HCT116 (cell line): ENCODE data around the gene TRIOBP.

ENCODE experiments used
- EGR1 ChIP-seq: IDR thresholded peaks from 2 replicates; pipeline ENCODE4 v1.6.1; 2012; ENCODE audit warnings: low read depth
- EZH2 ChIP-seq: fragments of 200-600 bp; sonication (generic); IDR thresholded peaks from 2 replicates; pipeline ENCODE4 v1.6.1; 2017; ENCODE audit warnings: antibody characterized with exemption, mixed run types
- FOSL1 ChIP-seq: IDR thresholded peaks from 2 replicates; pipeline ENCODE4 v1.6.1; 2012; ENCODE audit warnings: low read depth
- JUND ChIP-seq: IDR thresholded peaks from 2 replicates; pipeline ENCODE4 v1.6.1; 2012
- POLR2A ChIP-seq: IDR thresholded peaks from 2 replicates; pipeline ENCODE4 v1.7.0; 2011; ENCODE audit warnings: borderline replicate concordance; ENCODE audit not compliant: insufficient read depth, insufficient read length; ENCODE audit errors: extremely low read depth
- POLR2AphosphoS5 ChIP-seq: IDR thresholded peaks from 2 replicates; pipeline ENCODE4 v1.6.1; 2011; ENCODE audit warnings: mild to moderate bottlenecking, low read depth, low read length, moderate library complexity
- YY1 ChIP-seq: IDR thresholded peaks from 2 replicates; pipeline ENCODE4 v1.6.1; 2011; ENCODE audit warnings: low read length, low read depth, moderate library complexity, mild to moderate bottlenecking; ENCODE audit not compliant: insufficient replicate concordance; ENCODE audit errors: extremely low read depth
- ZFX ChIP-seq: fragments of 450-650 bp; IDR thresholded peaks from 2 replicates; pipeline ENCODE4 v1.6.1; 2017
- ZNF274 ChIP-seq: fragments of 200-500 bp; sonication (Bioruptor generic); IDR thresholded peaks from 2 replicates; pipeline ENCODE4 v1.6.1; 2014; ENCODE audit warnings: mild to moderate bottlenecking, low read depth, low read length, inconsistent platforms
- TF ChIP-seq, protein P1 (sequence below), 3 experiments: fragments of 200-600 bp in 1 of 3; sonication (generic) in 1 of 3; IDR thresholded peaks in 2 of 3; conservative IDR thresholded peaks in 1 of 3; 2 replicates each; pipeline ENCODE4 v1.5.1; 2012 to 2017; ENCODE audit warnings: low read depth in 2 of 3, low read length in 2 of 3, antibody characterized with exemption in 1 of 3, borderline replicate concordance in 1 of 3, control low read depth in 1 of 3, mild to moderate bottlenecking in 1 of 3, mixed read lengths in 1 of 3, mixed run types in 1 of 3, moderate library complexity in 1 of 3; ENCODE audit not compliant: insufficient read depth in 1 of 3
- TF ChIP-seq, protein P2 (sequence below): IDR thresholded peaks from 2 replicates; pipeline ENCODE4 v1.6.1; 2012

DNA sequence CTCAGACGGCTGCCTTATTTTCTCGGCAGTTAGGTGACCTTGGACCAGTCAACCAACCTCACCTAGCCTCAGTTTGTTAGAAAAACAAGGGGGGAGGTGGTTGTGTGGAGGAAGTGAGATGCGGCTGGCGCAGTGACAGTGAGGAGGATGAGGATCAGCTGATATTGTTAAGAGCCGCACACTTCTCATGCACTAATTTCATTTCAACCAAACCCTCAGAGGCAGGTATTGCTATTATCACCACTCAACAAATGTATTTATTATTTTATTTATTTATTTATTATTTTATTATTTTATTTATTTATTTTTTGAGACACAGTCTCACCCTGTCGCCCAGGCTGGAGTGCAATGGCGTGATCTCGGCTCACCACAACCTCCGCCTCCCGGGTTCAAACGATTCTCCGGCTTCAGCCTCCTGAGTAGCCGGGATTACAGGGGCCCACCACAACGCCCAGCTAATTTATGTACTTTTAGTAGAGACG lies 19.3 kb upstream of the TRIOBP start:
- TF ChIP-seq, protein P1, sequence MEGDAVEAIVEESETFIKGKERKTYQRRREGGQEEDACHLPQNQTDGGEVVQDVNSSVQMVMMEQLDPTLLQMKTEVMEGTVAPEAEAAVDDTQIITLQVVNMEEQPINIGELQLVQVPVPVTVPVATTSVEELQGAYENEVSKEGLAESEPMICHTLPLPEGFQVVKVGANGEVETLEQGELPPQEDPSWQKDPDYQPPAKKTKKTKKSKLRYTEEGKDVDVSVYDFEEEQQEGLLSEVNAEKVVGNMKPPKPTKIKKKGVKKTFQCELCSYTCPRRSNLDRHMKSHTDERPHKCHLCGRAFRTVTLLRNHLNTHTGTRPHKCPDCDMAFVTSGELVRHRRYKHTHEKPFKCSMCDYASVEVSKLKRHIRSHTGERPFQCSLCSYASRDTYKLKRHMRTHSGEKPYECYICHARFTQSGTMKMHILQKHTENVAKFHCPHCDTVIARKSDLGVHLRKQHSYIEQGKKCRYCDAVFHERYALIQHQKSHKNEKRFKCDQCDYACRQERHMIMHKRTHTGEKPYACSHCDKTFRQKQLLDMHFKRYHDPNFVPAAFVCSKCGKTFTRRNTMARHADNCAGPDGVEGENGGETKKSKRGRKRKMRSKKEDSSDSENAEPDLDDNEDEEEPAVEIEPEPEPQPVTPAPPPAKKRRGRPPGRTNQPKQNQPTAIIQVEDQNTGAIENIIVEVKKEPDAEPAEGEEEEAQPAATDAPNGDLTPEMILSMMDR (IDR thresholded peaks at IDR 0.05 in 2 of 3, conservative IDR thresholded peaks at IDR 0.05 in 1 of 3; ENCODE audit: borderline replicate concordance in 1 of 3, insufficient read depth in 1 of 3, low read depth in 2 of 3, low read length in 2 of 3), result no peak
- TF ChIP-seq POLR2A (no peak), EGR1 (no peak), ZFX (no peak), JUND (no peak), POLR2AphosphoS5 (no peak), ZNF274 (no peak), YY1 (no peak), FOSL1 (no peak), EZH2 (no peak)
- TF ChIP-seq, protein P2, sequence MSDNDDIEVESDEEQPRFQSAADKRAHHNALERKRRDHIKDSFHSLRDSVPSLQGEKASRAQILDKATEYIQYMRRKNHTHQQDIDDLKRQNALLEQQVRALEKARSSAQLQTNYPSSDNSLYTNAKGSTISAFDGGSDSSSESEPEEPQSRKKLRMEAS, result no peak
